ENCODE data around the gene CHRNA7.
"Not testable (repeated sequence)": the region's sequence is repeated elsewhere in the genome, so short reads cannot be mapped to it uniquely, and the experiment has no call there.

CHRNA7 gene

DNA sequence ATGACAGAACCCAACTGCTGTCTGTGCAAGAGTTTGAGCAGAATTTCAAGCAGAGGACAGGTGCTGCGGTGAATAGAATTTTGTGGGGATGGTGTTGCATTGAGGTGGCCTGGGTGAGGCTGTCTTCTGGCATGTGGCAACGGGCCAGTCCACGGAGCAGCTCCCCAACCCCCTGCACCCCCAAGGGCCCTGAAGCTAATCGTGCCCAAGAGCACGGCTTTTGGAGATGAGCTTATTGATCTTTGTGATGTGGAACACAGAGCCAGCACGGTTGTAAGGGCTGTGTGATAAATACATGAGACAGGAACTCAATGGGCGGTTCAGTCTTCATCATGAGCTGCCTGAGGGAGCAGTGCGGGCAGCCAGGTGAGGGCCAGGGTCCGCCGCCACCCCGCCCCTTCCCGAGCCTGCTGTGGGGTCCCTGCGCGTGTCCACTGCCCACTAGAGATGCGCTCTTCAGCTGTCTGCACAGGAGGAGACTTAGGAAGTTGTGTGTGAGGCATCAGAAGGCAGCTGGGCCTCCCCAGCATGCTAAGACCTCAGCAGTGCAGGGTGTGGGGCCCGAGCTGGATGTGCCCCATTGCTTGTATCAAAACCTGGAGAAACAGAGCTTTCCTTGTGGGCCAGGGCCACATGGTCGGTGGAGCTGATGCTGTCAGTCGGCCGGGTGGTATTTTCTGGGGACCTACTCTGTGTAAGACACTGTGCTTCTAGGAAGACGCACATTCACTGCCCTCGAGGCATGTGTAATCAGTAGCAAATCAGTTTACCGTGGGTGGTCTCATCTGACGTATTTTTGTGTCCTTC is 90.5 kb downstream of the CHRNA7 start:
- no peak for DNase-seq

GRCh38 chr15:32121384-32121695 is 91.0 kb downstream of the CHRNA7 start:
- no peak for DNase-seq

- DNase-seq = no peak
These were observed 91.7 kb downstream of the CHRNA7 start for GRCh38 chr15:32122013-32122412.

DNA sequence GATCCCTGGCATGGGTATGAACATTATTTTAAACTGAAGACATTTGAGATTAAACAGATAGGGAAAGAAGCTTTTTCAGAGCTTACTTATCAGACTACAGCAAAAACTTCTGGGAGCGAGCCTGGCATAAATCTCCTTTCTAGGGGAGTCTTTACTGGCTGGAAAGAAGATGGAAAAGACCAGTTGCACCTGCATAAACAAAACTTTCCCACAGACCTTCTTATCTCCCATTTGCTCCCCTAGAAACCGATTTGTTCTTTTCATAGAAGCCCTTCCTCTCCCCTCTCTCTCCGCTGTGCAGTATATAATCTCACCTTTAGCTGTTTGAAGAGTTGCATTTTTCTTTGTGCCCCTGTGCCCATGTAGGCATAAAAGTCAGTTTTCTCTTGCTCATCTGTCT is 93.2 kb downstream of the CHRNA7 start:
- no peak for DNase-seq

GRCh38 chr15:32124726-32125125 is 94.4 kb downstream of the CHRNA7 start:
- DNase-seq = no peak

- no peak for DNase-seq
These were observed 95.3 kb downstream of the CHRNA7 start for GRCh38 chr15:32125595-32125994.

GRCh38 chr15:32129815-32130214 is 99.5 kb downstream of the CHRNA7 start:
- no peak for DNase-seq

DNA sequence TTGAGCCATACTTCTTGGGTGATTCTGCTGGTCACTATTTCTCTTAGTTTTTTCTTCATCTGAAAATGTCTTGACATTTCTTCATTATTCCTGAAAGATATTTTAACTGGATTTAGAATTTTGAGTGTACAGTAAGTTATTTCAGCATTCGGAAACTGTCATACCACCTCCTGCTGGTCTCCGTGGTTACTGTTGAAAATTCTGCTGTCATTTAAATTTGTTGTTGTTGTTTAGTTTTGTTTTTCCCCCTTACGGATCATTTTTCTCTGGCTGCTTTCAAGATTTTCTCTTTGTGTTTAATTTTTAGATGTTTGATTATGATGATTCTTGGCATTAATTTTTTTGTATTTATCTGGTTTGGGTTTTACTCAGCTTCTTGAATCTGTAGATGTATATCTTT is 100.5 kb downstream of the CHRNA7 start:
- no peak for DNase-seq

DNA sequence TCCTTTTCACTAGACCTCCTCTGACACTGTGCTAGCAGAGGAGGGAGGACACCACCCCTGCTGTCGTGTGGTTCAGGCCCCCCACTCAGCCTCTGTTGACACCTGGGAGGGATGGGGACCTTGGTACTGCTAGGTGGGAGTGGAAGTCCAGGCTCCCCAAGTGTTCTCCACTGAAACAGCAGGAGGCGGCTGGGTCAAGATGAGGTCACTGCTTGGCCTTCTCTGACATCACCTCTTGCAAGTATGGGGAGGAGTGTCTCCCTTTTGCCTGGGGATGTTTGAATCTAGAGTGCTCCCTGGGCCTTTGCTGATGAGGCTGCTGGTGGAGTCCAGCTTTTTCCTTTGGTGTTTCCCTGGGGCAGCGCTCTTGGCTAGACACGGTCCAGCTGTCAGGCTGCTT is 101.5 kb downstream of the CHRNA7 start:
- DNase-seq = no peak

DNA sequence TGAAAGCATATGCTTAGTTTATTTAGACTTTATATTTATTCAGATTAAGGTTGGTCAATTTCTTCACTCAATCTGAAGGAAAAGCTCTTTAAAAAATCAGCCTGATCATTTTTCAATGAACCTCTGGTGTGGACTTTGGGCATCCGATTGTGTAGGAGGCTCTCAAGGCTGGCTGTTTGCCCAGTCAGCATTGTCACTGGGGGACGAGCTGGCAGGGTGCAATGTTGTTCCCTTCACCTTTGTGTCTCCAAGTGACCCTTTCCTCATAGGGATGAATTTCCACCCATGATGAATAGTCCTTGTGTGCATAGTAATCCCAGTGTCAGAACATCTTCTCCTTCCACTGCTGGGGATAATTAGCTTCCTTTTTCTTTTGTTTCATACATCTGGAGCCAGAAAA is 102.5 kb downstream of the CHRNA7 start:
- DNase-seq = no peak

DNA sequence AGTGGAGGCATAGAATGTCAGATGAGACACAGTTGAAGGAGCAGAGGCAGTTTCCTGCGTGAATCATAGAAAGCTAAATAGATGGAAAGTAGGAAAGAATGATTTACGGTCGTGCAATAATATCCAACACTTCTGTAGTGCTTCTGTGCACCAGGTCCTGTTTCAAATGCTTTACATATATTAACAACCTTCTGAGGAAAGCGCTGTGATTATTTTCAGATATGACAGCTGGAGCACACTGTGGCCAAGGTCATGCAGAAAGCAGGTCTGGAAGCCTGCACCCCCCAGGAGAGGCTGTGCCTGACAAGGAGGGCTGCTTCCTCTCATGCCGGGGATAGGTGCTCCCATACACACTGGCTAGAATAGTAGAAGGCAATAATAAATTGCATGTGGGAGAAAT is 104.5 kb downstream of the CHRNA7 start:
- no peak for DNase-seq

DNA sequence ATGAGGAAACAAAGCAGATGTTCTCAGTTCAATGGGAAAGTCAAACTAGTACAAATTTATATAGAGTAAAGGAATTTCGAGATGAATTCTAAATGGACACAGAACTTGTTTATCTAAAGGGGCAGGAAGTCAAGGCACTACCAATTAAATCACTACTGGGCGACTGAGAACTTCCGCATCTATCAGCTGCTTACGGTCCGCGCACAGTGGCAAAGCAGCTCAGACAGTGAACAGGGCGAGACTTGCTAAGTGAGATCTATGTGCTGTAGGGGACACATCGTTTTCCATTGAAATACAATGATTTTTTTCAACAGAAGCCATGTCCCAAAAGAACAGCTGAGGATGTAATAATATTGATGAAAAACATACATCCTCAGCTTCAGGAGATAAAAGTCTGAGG is 105.0 kb downstream of the CHRNA7 start:
- DNase-seq = no peak

DNA sequence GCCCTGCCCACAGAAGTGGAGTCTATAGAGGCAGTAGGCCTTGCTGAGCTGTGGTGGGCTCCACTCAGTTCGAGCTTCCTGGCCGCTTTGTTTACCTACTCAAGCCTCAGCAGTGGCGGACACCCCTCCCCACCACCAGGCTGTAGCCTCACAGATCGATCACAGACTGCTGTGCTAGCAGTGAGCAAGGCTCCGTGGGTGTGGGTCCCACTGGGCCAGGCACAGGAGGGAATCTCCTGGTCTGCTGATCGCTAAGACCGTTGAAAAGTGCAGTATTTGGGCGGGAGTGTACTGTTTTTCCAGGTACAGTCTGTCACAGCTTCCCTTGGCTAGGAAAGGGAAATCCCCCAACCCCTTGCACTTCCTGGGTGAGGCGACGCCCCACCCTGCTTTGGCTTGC is 115.2 kb downstream of the CHRNA7 start:
- DNase-seq = not testable (repeated sequence)

DNA sequence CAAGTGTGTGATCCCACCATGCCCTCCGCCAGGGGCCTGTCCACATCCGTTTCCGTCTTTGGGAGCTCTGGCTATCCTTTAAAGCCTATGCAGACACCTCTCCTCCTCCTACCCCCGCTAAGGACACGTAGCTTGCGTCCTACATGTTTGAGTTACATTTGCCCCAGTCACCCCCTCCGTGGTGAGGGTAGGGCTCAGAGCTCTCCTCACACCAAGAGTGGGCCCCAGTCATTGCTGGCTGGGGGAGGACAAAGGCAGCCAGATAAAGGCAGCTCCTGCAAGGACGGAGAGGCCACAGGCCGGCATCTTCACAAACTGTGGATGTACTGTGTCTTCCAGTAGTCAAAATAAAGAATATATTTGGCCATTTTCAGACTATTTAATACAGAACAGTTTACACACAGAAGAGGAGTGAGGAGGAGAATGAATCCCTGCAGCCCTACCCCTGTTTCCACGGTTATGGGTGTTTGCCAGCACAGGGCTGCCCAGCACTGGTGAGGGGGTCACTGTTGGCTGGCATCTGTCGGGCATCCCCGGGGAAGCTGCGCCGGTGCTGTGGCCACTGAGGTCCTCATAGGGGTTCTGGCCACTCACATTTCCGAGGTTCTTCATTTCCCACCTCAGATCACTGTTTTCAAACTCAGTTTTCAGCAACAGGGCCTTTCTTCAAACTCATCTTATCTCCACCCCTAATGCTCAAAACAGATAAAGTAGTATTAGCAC is 118.7 kb downstream of the CHRNA7 start:
- no peak for DNase-seq

- no peak for DNase-seq
These were observed 122.3 kb downstream of the CHRNA7 start for GRCh38 chr15:32152574-32152973.

DNA sequence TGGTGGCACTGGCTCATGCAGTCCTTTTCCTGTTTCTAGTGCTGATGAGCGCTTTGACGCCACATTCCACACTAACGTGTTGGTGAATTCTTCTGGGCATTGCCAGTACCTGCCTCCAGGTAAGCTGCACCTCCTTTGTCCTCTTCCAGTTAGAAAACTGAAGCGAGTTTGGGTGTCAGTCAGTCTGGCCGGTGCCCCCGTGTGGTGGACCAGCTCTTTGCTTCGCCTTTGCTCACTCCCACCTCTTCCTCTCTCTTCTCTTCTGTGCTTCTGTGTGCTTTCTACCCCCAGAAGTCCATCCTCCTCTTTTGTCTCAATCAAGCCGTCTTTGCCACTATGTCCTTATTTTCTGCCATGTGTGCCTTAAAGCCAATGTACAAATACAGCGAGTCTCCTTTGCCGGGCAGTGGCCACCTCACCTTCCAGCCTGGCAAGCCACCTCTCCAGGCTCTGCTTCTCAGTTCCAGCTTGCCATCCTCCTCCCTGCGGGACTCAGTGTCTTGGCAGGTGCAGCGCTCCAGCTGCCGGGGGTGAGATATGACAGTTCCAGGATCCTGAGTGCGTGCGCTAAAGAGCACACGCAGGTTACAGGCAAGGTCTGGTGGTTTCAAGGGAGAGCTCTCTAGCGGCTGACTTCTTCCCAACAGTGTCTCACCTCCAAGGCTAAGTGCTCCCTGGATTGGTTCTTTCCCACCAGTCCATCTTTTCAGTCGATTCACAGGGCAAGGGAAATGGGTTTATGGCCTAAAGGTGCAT is 123.7 kb downstream of the CHRNA7 start:
- DNase-seq = not testable (repeated sequence)

DNA sequence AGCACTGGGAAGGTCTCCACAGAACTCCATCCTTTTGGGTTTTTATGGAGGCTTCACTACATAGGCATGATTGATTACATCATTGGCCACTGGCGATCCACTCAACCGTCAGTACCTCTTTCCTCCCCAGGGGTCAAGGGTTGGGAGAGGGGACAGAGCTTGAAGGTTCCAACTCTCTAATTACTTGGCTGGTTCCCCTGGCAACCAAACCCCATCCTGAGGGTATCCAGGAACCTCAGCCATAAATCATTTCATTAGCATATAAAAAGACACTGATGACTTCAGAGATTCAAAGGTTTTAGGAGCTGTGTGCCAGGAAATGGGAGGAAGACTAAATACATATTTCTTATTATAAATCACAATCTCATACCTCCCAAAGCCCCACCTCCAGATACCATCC is 131.8 kb downstream of the CHRNA7 start:
- DNase-seq = not testable (repeated sequence)

DNA sequence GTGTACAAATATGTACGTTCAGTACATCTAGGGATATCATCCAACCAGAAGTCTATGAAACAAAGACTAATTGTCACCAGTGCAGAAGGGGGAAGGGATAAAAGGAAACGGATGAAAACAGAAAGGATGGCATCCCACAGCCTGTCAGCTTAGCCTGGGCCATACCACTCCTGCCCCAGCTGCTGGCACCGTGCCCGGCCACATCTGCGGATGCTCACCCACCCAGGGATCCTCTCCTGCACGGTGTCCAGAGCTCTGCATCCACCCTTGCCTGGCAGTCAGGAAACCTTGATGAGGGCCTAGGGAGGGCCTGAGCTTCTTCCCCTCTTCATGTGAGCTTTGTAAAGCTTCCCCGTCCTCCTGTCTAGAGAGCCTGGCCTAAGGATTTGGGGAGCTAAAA is 133.8 kb downstream of the CHRNA7 start:
- DNase-seq = not testable (repeated sequence)

- not testable (repeated sequence) for DNase-seq
These were observed 134.4 kb downstream of the CHRNA7 start for GRCh38 chr15:32164747-32165146.

GRCh38 chr15:32165775-32166174 is 135.5 kb downstream of the CHRNA7 start:
- DNase-seq = not testable (repeated sequence)

GRCh38 chr15:32166270-32166669 is 136.0 kb downstream of the CHRNA7 start:
- DNase-seq = not testable (repeated sequence)

DNA sequence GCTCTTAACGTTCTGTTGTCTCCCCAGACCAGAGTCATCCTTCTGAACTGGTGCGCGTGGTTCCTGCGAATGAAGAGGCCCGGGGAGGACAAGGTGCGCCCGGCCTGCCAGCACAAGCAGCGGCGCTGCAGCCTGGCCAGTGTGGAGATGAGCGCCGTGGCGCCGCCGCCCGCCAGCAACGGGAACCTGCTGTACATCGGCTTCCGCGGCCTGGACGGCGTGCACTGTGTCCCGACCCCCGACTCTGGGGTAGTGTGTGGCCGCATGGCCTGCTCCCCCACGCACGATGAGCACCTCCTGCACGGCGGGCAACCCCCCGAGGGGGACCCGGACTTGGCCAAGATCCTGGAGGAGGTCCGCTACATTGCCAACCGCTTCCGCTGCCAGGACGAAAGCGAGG is 137.6 kb downstream of the CHRNA7 start:
- not testable (repeated sequence) for DNase-seq

DNA sequence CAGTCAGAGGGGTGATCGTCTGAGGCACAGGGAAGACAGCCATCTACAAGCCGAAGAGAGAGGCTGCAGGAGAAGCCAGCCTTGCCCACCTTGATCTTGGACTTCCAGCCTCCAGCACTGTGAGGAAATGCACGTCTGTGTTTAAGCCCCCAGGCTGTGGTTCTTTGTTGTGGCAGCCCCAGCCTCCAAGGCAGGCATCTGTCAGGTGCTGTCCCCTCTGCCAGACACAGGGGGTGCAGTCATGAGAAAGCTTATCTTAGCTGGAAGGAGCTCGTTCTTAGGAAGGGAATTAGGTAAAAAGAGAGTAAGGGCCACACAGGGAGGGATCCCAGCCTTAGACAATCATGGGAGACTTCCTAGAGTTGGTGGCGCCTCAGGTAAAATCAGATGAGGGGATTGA is 150.3 kb downstream of the CHRNA7 start:
- not testable (repeated sequence) for DNase-seq

- DNase-seq = not testable (repeated sequence)
These were observed 163.5 kb downstream of the CHRNA7 start for GRCh38 chr15:32193780-32194179.

Measured in activated CD8-positive, alpha-beta memory T cell treated with anti-CD3 and anti-CD28 coated beads, Interleukin-2, amount 50 U/mL, for 48 hours (primary cell).